IMR-90 (cell line): Measurements from ENCODE around the gene PRR14L. TPM values are rescaled to one million over a fixed set of nuclear protein-coding genes. Genes with fewer than 3 reads are reported as not detected.

Experiments
- ATAC-seq: fragments of 200-7000 bp; cut with Tn5 transposase; 2 replicates; pipeline ENCODE4 v1.9.1; 2020; ENCODE audit warnings: low read depth, mild to moderate bottlenecking, moderate library complexity
- BruUV-seq: library from RNA; stranded (reverse); fragments of 400-500 nt; replicated peaks from 2 replicates; lab custom pipeline; 2021; lab: Mats Ljungman, UMichigan
- CTCF ChIA-PET: fragments of 300-600 bp; formaldehyde crosslinking; extraction: SDS; loops from one replicate; lab custom pipeline; 2021; ENCODE audit warnings: antibody characterized with exemption; lab: Yijun Ruan, JAX
- POLR2A ChIA-PET: fragments of 300-600 bp; sonication (Branson Sonifier 250); formaldehyde crosslinking; loops from one replicate; lab custom pipeline; 2022; ENCODE audit warnings: antibody characterized with exemption; ENCODE audit not compliant: unreplicated experiment; lab: Charles Lee
- DNase-seq: peaks from one replicate; pipeline ENCODE4 v3.0.0; 2013
- H2AFZ ChIP-seq: replicated peaks from 2 replicates; pipeline ENCODE3; 2013; ENCODE audit warnings: low read length, mild to moderate bottlenecking; ENCODE audit not compliant: poor library complexity
- H2AK5ac ChIP-seq: 2 replicates; pipeline ENCODE4 v1.6.1; 2013; ENCODE audit warnings: low read depth, low read length, inconsistent platforms
- H2AK9ac ChIP-seq: replicated peaks from 2 replicates; pipeline ENCODE3; 2013; ENCODE audit warnings: mild to moderate bottlenecking, low read depth, low read length, moderate library complexity; ENCODE audit not compliant: poor library complexity
- H2BK120ac ChIP-seq: 2 replicates; pipeline ENCODE4 v1.6.1; 2013; ENCODE audit warnings: low read depth, low read length, inconsistent platforms
- H2BK15ac ChIP-seq: 3 replicates; pipeline ENCODE4 v1.6.1; 2013; ENCODE audit warnings: low read depth, low read length, inconsistent platforms
- H2BK20ac ChIP-seq: 2 replicates; pipeline ENCODE4 v1.6.1; 2013; ENCODE audit warnings: low read depth, mild to moderate bottlenecking, inconsistent platforms, low read length, moderate library complexity
- H2BK5ac ChIP-seq: 2 replicates; pipeline ENCODE4 v1.6.1; 2013; ENCODE audit warnings: mild to moderate bottlenecking, low read depth, low read length, inconsistent platforms; ENCODE audit not compliant: poor library complexity, severe bottlenecking
- H3K14ac ChIP-seq: replicated peaks from 2 replicates; pipeline ENCODE4 v1.6.1; 2013; ENCODE audit warnings: low read depth, low read length, inconsistent platforms
- H3K18ac ChIP-seq: 2 replicates; pipeline ENCODE4 v1.6.1; 2013; ENCODE audit warnings: low read depth, low read length, control low read depth
- H3K23ac ChIP-seq: 2 replicates; pipeline ENCODE4 v1.6.1; 2013; ENCODE audit warnings: low read depth, low read length, inconsistent platforms
- H3K27ac ChIP-seq: 2 replicates; pipeline ENCODE4 v1.5.1; 2013; ENCODE audit warnings: mild to moderate bottlenecking, control low read depth, low read length; ENCODE audit not compliant: insufficient read depth
- H3K27me3 ChIP-seq: 2 replicates; pipeline ENCODE4 v1.6.1; 2013; ENCODE audit warnings: low read length; ENCODE audit not compliant: control insufficient read depth, insufficient read depth
- H3K36me3 ChIP-seq: 2 replicates; pipeline ENCODE4 v1.6.1; 2013; ENCODE audit warnings: low read length, mixed read lengths; ENCODE audit not compliant: control insufficient read depth, insufficient read depth
- H3K4ac ChIP-seq: 2 replicates; pipeline ENCODE4 v1.6.1; 2013; ENCODE audit warnings: low read depth, low read length, inconsistent platforms
- H3K4me1 ChIP-seq: 2 replicates; pipeline ENCODE4 v1.6.1; 2013; ENCODE audit warnings: low read length, mixed read lengths; ENCODE audit not compliant: control insufficient read depth, insufficient read depth
- H3K4me2 ChIP-seq: 2 replicates; pipeline ENCODE4 v1.6.1; 2013; ENCODE audit warnings: low read depth, mild to moderate bottlenecking, control low read depth, low read length, moderate library complexity
- H3K4me3 ChIP-seq: 2 replicates; pipeline ENCODE4 v1.5.1; 2013; ENCODE audit warnings: low read depth, mild to moderate bottlenecking, control low read depth, low read length, moderate library complexity; ENCODE audit not compliant: insufficient read depth
- H3K56ac ChIP-seq: 2 replicates; pipeline ENCODE4 v1.6.1; 2013; ENCODE audit warnings: low read length, inconsistent platforms; ENCODE audit not compliant: insufficient read depth; ENCODE audit errors: extremely low read depth
- H3K79me1 ChIP-seq, 2 experiments: 2 replicates each; pipeline ENCODE4 v1.6.1; 2013; ENCODE audit warnings: low read length in 2 of 2, inconsistent platforms in 1 of 2, low read depth in 1 of 2
- H3K9ac ChIP-seq: 2 replicates; pipeline ENCODE4 v1.6.1; 2013; ENCODE audit warnings: low read depth, low read length, control low read depth
- H3K9me1 ChIP-seq: 2 replicates; pipeline ENCODE4 v1.6.1; 2013; ENCODE audit warnings: low read length, inconsistent platforms; ENCODE audit not compliant: insufficient read depth
- H3K9me3 ChIP-seq: 2 replicates; pipeline ENCODE4 v1.6.1; 2013; ENCODE audit warnings: low read length; ENCODE audit not compliant: control insufficient read depth, insufficient read depth
- H4K20me1 ChIP-seq: 2 replicates; pipeline ENCODE4 v1.6.1; 2013; ENCODE audit warnings: low read length, inconsistent platforms; ENCODE audit not compliant: insufficient read depth
- H4K5ac ChIP-seq: 2 replicates; pipeline ENCODE4 v1.6.1; 2013; ENCODE audit warnings: mild to moderate bottlenecking, low read depth, low read length, control low read depth
- H4K8ac ChIP-seq, 2 experiments: 2 replicates each; pipeline ENCODE4 v1.6.1; 2013; ENCODE audit warnings: low read depth in 2 of 2, low read length in 2 of 2, control low read depth in 1 of 2, inconsistent platforms in 1 of 2
- H4K91ac ChIP-seq: 2 replicates; pipeline ENCODE4 v1.6.1; 2013; ENCODE audit warnings: low read depth, low read length, inconsistent platforms; ENCODE audit not compliant: insufficient read depth
- BHLHE40 ChIP-seq: fragments of 150-350 bp; IDR thresholded peaks from 2 replicates; pipeline ENCODE4 v1.6.1; 2016; ENCODE audit warnings: mild to moderate bottlenecking, low read depth, low read length
- CEBPB ChIP-seq: IDR thresholded peaks from 2 replicates; pipeline ENCODE4 v1.6.1; 2012; ENCODE audit warnings: low read depth, low read length, improper control_type of control experiment
- MAZ ChIP-seq: IDR thresholded peaks from 2 replicates; pipeline ENCODE4 v1.6.1; 2012; ENCODE audit warnings: low read depth, mild to moderate bottlenecking, low read length, improper control_type of control experiment, moderate library complexity, borderline replicate concordance
- MXI1 ChIP-seq: IDR thresholded peaks from 2 replicates; pipeline ENCODE4 v1.6.1; 2012; ENCODE audit warnings: low read depth, mild to moderate bottlenecking, low read length, moderate library complexity, borderline replicate concordance
- POLR2A ChIP-seq: IDR thresholded peaks from 2 replicates; pipeline ENCODE4 v1.6.1; 2012; ENCODE audit warnings: mild to moderate bottlenecking, low read depth, low read length
- SMC3 ChIP-seq: fragments of 150-350 bp; IDR thresholded peaks from 2 replicates; pipeline ENCODE4 v1.6.1; 2016; ENCODE audit warnings: low read depth, mild to moderate bottlenecking, antibody characterized with exemption, low read length, moderate library complexity
- WGBS, 2 experiments: methylation state at CpG; one replicate each; pipeline versions ENCODE4 v1.1.5 to v1.1.7; 2013; ENCODE audit warnings: missing lambda C conversion rate in 2 of 2; ENCODE audit not compliant: insufficient read length in 1 of 2; ENCODE audit errors: extremely low coverage in 2 of 2; 5-methylcytosine and 5-hydroxymethylcytosine counted together
- dilution Hi-C: fragments of 300-500 bp; cut with HindIII; formaldehyde crosslinking; loops from one replicate; pipeline ENCODE4 v1.14.3; 2018; ENCODE audit warnings: low sequenced_read_pairs; ENCODE audit not compliant: unreplicated experiment
- in situ Hi-C: fragments of 300-500 bp; cut with MboI; formaldehyde crosslinking; loops from 3 replicates; pipeline ENCODE4 v1.14.3; 2019; ENCODE audit warnings: low sequenced_read_pairs, inconsistent platforms, mixed read lengths
- intact Hi-C: fragments of 100-400 bp; cut with micrococcal nuclease; formaldehyde crosslinking; loops from 2 replicates; pipeline ENCODE4 v1.10.0; 2022
- polyA plus RNA-seq, 3 experiments: library from polyadenylated mRNA; depleted of rRNA; stranded (reverse); fragments of >200 nt; gene quantifications; 2 replicates each; pipeline ENCODE4 v1.2.3, GENCODE V29; 2012; ENCODE audit warnings: low replicate concordance in 1 of 3
- total RNA-seq: library from RNA; depleted of rRNA; stranded (reverse); fragments of >200 nt; gene quantifications from 2 replicates; pipeline ENCODE4 v1.2.3, GENCODE V29; 2012

Gene PRR14L
- total and polyA plus RNA-seq, 2 of the 4 experiments (the other 2 are of a cell fraction) = 9.0 to 19.7 TPM

DNA sequence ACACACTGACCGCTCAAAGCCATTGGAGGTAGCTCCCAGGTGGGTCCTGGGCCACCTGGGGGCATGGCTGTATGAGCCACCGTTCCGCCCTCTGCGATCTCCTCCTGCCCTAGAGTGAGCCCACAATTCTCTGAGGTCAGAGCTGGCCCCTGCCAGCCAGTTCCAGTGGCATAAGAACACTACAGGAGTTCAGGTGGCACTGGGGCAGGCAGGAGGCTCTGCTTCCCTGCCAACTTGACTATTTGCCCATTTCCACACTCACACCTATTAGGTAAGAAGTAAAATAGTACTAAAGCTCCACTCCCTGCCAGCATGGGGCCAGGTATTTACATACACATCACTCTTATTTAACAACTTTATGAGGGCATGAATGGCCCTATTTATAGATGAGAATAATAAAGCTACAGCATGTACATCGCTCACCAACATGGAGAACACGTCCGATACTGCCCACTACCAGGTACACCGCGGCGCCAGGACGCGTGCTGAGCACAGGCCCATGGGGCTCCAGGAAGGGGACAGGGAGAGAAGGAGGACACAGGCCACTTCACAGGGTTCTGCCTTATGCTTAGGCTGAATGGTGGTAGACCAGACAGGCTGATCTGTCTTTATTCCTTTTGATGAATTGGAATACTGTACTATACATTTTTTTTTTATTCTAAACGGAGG is 114.2 kb downstream of the PRR14L start:
- intact Hi-C loops = no loop called here
- H3K4ac ChIP-seq = no peak overlapping the region
- no peak overlapping the region for H3K56ac ChIP-seq
- H3K79me1 ChIP-seq = peaks cover 18 to 86% of the 10 kb centered on the region in 2 experiments
- no peaks in the 10 kb centered on the region for H3K27me3 ChIP-seq
- 0 out of 2 replicates have a peak overlapping the region, but pooled peaks have one; percentile 54 for H2AK5ac ChIP-seq
- peaks cover 39% of the 10 kb centered on the region for H4K20me1 ChIP-seq
- TF ChIP-seq BHLHE40 (no peak), CEBPB (no peak), SMC3 (no peak), MXI1 (no peak), POLR2A (no peak), MAZ (no peak)
- H3K36me3 ChIP-seq = no peaks in the 10 kb centered on the region
- BruUV-seq = no TSS peak
- ATAC-seq = no peak
- no peak overlapping the region for H2BK20ac ChIP-seq
- H2BK120ac ChIP-seq = no peak overlapping the region
- no peak overlapping the region for H3K4me2 ChIP-seq
- WGBS, 2 experiments = 89% methylated on average over 3 of the region's 13 CpGs; no CpG with 5 or more reads in 1 of the 2 experiments
- H4K91ac ChIP-seq = no peak overlapping the region
- H3K4me3 ChIP-seq = no peak overlapping the region
- no peak overlapping the region; the same call in 2 of the 3 replicates for H2BK15ac ChIP-seq
- ChIA-PET CTCF (no interaction called here), POLR2A (no interaction called here)
- no peak overlapping the region for H3K18ac ChIP-seq
- peaks cover 23% of the 10 kb centered on the region for H3K9me1 ChIP-seq
- H2AFZ ChIP-seq = no peak overlapping the region
- H3K9me3 ChIP-seq = no peaks in the 10 kb centered on the region
- no peak overlapping the region for H3K23ac ChIP-seq
- no peak overlapping the region for H4K5ac ChIP-seq
- H2BK5ac ChIP-seq = no peak overlapping the region
- H4K8ac ChIP-seq = no peak overlapping the region
- peaks cover 15% of the 10 kb centered on the region for H3K4me1 ChIP-seq
- no peak for DNase-seq
- dilution Hi-C loops = no loop called here
- no peak overlapping the region for H3K27ac ChIP-seq
- no peak overlapping the region for H3K9ac ChIP-seq
- in situ Hi-C loops = no loop called here
- H2AK9ac ChIP-seq = no peak overlapping the region
- H3K14ac ChIP-seq = no peak overlapping the region
